ENCODE measurements around the gene SLC22A13.

Gene SLC22A13

GRCh38 chr3:38313263-38313662, 47.7 kb downstream of the SLC22A13 start:
- H3K4me1 ChIP-seq (ENCODE audit: insufficient read depth, low read length, poor library complexity, severe bottlenecking): peaks cover 3% of the 10 kb centered on the region
- H3F3A ChIP-seq (ENCODE audit: low read depth): no peaks in the 10 kb centered on the region
- no peaks in the 10 kb centered on the region for H3K27me3 ChIP-seq (ENCODE audit: insufficient read depth, low read length, poor library complexity, severe bottlenecking)
- no peak overlapping the region for H3K4me3 ChIP-seq (ENCODE audit: low read length, poor library complexity, severe bottlenecking)
- no peaks in the 10 kb centered on the region for H3K79me2 ChIP-seq (ENCODE audit: insufficient read depth, low read length)
- no peaks in the 10 kb centered on the region for H3K9me3 ChIP-seq (ENCODE audit: insufficient read depth, low read depth, low read length)
- H2AFZ ChIP-seq (ENCODE audit: low read length): no peak overlapping the region
- no peaks in the 10 kb centered on the region for H3K9me2 ChIP-seq (replicated peaks; ENCODE audit: low read depth, low read length)
- H4K20me1 ChIP-seq (ENCODE audit: insufficient read depth, low read length, poor library complexity, severe bottlenecking): no peaks in the 10 kb centered on the region
- no peak for TF ChIP-seq EZH2phosphoT487 (IDR thresholded peaks at IDR 0.05; ENCODE audit: borderline replicate concordance)
- no peak for TF ChIP-seq CTCF (conservative IDR thresholded peaks at IDR 0.05; ENCODE audit: low read length)
- H3K4me2 ChIP-seq (ENCODE audit: low read depth, low read length, poor library complexity, severe bottlenecking): no peak overlapping the region
- no peak overlapping the region for H3K9ac ChIP-seq (ENCODE audit: low read depth, low read length, poor library complexity, severe bottlenecking)
- H3K36me3 ChIP-seq (ENCODE audit: insufficient read depth, low read length): no peaks in the 10 kb centered on the region

- no peak overlapping the region for H3K4me2 ChIP-seq (ENCODE audit: low read depth, low read length, poor library complexity, severe bottlenecking)
- no peak overlapping the region for H3K9ac ChIP-seq (ENCODE audit: low read depth, low read length, poor library complexity, severe bottlenecking)
- H3K9me3 ChIP-seq (ENCODE audit: insufficient read depth, low read depth, low read length): no peaks in the 10 kb centered on the region
- H3K79me2 ChIP-seq (ENCODE audit: insufficient read depth, low read length): no peaks in the 10 kb centered on the region
- H3K36me3 ChIP-seq (ENCODE audit: insufficient read depth, low read length): no peaks in the 10 kb centered on the region
- H4K20me1 ChIP-seq (ENCODE audit: insufficient read depth, low read length, poor library complexity, severe bottlenecking): no peaks in the 10 kb centered on the region
- H3K4me1 ChIP-seq (ENCODE audit: insufficient read depth, low read length, poor library complexity, severe bottlenecking): peaks cover 3% of the 10 kb centered on the region
- H3K4me3 ChIP-seq (ENCODE audit: low read length, poor library complexity, severe bottlenecking): no peak overlapping the region
- H3K9me2 ChIP-seq (replicated peaks; ENCODE audit: low read depth, low read length): no peaks in the 10 kb centered on the region
- H3K27me3 ChIP-seq (ENCODE audit: insufficient read depth, low read length, poor library complexity, severe bottlenecking): no peaks in the 10 kb centered on the region
- TF ChIP-seq EZH2phosphoT487 (IDR thresholded peaks at IDR 0.05; ENCODE audit: borderline replicate concordance) (no peak), CTCF (conservative IDR thresholded peaks at IDR 0.05; ENCODE audit: low read length) (no peak)
- H3F3A ChIP-seq (ENCODE audit: low read depth): no peaks in the 10 kb centered on the region
- H2AFZ ChIP-seq (ENCODE audit: low read length): no peak overlapping the region
These were observed 48.1 kb downstream of the SLC22A13 start for GRCh38 chr3:38313695-38314094.

- H3K27me3 ChIP-seq (ENCODE audit: insufficient read depth, low read length, poor library complexity, severe bottlenecking): no peaks in the 10 kb centered on the region
These were observed 48.6 kb downstream of the SLC22A13 start for GRCh38 chr3:38314112-38314763.

More at GRCh38 chr3:38314112-38314763, 48.6 kb downstream of the SLC22A13 start:
- no peak for TF ChIP-seq EZH2phosphoT487 (IDR thresholded peaks at IDR 0.05; ENCODE audit: borderline replicate concordance)
- no peak for TF ChIP-seq CTCF (conservative IDR thresholded peaks at IDR 0.05; ENCODE audit: low read length)
- Histone ChIP-seq H3F3A (ENCODE audit: low read depth) (no peaks in the 10 kb centered on the region), H3K4me1 (ENCODE audit: insufficient read depth, low read length, poor library complexity, severe bottlenecking) (peaks cover 3% of the 10 kb centered on the region), H3K79me2 (ENCODE audit: insufficient read depth, low read length) (no peaks in the 10 kb centered on the region), H3K9ac (ENCODE audit: low read depth, low read length, poor library complexity, severe bottlenecking) (no peak overlapping the region), H4K20me1 (ENCODE audit: insufficient read depth, low read length, poor library complexity, severe bottlenecking) (no peaks in the 10 kb centered on the region), H3K36me3 (ENCODE audit: insufficient read depth, low read length) (no peaks in the 10 kb centered on the region), H3K9me2 (replicated peaks; ENCODE audit: low read depth, low read length) (no peaks in the 10 kb centered on the region), H3K4me2 (ENCODE audit: low read depth, low read length, poor library complexity, severe bottlenecking) (no peak overlapping the region), H3K9me3 (ENCODE audit: insufficient read depth, low read depth, low read length) (no peaks in the 10 kb centered on the region), H2AFZ (ENCODE audit: low read length) (no peak overlapping the region), H3K4me3 (ENCODE audit: low read length, poor library complexity, severe bottlenecking) (no peak overlapping the region)

Data from Loucy (cell line).